Ramos (cell line): Measurements from ENCODE around the gene F9.
"Not testable (repeated sequence)": the region's sequence is repeated elsewhere in the genome, so short reads cannot be mapped to it uniquely, and the experiment has no call there.

ENCODE experiments used
- in situ Hi-C: fragments of 300-500 bp; cut with MboI; formaldehyde crosslinking; loops from one replicate; pipeline ENCODE4 v1.14.3; 2022; ENCODE audit warnings: low sequenced_read_pairs; ENCODE audit not compliant: unreplicated experiment

F9 gene

DNA sequence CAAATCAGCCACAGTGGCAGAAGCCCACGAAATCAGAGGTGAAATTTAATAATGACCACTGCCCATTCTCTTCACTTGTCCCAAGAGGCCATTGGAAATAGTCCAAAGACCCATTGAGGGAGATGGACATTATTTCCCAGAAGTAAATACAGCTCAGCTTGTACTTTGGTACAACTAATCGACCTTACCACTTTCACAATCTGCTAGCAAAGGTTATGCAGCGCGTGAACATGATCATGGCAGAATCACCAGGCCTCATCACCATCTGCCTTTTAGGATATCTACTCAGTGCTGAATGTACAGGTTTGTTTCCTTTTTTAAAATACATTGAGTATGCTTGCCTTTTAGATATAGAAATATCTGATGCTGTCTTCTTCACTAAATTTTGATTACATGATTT is at the start of gene F9:
Gene F9, plus strand, starts transcription at position 190 of the 400 bp plus-strand sequence. Its CDS starts 26 bp downstream, at position 216.
- in situ Hi-C loops, result no loop called here

DNA sequence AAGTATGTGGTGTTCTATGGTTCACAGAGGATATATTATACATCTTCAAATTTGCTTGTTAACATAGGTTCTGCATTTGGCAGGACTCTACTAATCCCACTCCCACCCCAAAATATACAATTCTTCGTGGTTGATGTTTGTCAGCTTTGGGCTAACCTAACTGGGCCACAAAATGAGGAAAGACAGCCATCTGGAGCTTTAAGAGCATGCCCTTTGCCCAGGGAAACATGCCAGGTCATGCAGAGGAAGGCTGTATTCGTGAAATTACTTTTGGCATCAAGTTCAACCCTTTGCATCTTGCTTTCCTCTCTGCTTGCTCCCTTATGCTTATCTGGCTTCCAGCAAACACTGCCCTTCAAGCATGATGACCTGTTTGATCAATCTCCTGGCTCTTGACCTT is 46.8 kb upstream of the F9 start:
- in situ Hi-C loops, result no loop called here

DNA sequence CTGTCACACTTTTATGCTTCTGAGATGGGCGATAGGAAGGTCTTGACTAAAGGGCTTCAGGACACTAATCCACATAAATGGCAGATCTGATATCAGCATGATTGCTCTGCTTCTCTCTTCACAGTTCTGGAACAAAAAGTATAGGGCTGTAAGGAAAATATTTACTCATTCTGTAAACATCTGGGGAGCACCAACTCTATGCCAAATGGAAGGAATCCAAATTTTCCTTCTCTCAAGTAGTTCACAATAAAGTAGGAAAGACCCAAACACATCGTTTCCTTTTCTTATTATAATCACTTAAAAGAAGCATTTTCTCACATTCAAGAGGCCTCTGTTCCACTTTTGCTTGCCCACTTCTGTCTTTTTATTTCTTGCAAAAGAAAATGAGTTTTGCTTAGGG is 45.9 kb upstream of the F9 start:
- in situ Hi-C loops, result no loop called here

DNA sequence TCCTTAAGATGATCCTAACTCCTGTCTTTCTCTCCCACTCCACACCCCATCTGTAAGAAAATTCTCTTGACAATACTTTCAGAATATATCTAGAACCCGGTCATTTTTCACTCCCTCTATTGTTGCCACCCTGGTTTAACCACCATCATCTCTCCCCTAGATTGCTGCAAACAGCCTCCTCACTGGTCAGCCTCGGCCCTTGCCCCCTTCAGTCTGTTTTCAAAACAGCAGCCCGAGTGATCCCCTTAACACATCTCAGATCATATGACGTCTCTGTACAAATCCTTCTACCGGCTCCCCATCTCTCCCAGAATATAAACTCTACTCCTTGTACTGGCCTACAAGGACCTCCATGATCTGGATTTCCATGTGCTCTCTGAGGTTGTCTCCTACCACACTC is 35.2 kb upstream of the F9 start:
- in situ Hi-C loops, result no loop called here

DNA sequence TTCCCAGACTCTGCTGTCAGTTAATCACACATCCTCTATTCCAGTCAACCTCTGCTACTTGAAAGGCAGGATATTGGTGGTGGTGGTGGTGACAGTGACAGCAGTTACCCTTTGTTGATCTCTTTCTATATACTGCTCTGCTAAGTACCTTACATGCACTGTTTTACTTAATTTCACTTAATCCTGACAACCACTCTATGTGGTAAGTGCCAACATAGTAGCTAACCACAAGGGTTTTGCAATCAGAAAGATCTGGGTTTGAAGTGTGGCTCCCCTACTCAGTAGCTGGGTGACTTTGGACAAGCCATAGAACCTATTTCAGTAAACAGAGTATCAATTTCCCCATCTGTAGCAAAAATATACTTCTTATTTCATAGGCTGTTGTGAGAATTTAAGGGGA is 24.2 kb upstream of the F9 start:
- in situ Hi-C loops, result no loop called here

DNA sequence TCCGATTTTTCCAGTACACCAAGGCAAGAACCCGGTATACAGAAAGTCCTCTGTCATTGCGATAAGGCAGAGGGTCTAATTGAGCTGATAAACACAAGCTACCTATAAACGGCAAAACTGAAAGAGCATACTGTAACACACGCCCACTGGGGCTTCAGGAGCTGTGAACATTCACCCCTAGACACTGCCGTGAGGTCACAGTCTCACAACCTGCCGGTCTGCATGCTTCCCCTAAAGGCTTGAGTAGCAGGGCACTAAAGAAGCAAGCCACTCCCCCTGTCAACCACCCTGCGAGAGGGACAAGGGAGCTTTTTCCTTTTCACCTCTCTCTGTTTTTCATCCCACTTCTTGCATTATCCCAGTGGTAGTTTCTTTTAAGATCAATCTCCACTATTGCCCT is 22.4 kb upstream of the F9 start:
- in situ Hi-C loops, result no loop called here

DNA sequence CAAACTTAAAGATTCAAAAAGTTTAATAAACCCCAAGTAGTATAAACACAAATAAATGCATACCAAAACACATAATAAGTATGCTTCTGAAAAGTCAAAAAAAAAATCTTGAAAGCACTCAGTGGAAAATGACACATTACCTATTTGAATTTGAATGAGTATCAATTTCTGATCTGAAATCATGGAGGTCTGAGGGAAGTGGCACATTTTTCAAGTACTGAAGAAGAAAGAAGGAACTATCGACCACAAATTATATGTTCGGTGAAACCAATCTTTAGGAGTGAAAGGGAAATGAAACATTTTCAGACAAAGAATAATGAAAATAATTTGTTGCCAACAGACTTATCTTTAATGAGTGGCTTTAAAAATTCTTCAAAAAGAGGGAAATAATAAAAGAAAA is 12.1 kb upstream of the F9 start:
- in situ Hi-C loops, result no loop called here

DNA sequence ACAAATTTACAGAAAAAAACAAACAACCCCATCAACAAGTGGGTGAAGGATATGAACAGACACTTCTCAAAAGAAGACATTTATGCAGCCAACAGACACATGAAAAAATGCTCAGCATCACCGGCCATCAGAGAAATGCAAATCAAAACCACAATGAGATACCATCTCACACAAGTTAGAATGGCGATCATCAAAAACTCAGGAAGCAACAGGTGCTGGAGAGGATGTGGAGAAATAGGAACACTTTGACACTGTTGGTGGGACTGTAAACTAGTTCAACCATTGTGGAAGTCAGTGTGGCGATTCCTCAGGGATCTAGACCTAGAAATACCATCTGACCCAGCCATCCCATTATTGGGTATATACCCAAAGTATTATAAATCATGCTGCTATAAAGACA is 1.7 kb upstream of the F9 start:
- in situ Hi-C loops, result not testable (repeated sequence)

DNA sequence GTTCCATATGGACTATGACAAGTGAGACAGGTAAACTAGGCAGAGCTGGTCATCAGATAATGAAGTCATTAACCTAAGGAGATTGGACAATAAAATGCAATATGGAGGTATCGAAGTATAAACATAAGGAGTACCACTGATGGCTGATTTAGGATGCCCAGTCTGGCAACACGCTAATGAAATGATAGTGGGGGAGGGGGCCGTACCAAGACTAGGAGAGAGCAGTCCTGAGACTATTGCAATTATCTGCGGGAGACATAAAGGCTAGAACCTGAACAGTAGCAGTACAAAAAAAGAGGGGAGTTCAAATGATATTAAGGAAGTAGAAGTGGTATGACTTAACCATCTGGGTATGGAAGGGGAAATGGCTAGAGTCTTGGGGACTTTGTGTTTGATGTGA is 2.3 kb downstream of the F9 start:
- in situ Hi-C loops, result no loop called here

DNA sequence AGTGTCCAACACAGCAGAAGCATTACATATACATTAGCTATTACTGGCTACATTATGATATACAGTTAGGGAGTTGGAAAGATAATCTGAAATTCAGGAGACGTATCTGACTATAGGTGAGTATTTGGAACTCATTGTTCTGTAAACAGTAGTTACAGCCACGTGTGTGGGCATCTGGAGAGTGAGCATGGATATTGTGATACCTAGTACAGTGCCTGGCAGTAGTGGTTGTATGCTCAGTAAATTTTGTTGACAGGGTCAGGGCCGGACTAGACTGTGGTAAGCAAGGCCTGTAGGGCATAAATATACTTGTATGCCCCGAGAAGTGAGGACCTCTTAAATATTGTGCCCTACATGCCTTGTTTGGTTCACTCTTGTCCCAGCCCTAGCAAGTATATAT is 2.9 kb downstream of the F9 start:
- in situ Hi-C loops, result no loop called here

DNA sequence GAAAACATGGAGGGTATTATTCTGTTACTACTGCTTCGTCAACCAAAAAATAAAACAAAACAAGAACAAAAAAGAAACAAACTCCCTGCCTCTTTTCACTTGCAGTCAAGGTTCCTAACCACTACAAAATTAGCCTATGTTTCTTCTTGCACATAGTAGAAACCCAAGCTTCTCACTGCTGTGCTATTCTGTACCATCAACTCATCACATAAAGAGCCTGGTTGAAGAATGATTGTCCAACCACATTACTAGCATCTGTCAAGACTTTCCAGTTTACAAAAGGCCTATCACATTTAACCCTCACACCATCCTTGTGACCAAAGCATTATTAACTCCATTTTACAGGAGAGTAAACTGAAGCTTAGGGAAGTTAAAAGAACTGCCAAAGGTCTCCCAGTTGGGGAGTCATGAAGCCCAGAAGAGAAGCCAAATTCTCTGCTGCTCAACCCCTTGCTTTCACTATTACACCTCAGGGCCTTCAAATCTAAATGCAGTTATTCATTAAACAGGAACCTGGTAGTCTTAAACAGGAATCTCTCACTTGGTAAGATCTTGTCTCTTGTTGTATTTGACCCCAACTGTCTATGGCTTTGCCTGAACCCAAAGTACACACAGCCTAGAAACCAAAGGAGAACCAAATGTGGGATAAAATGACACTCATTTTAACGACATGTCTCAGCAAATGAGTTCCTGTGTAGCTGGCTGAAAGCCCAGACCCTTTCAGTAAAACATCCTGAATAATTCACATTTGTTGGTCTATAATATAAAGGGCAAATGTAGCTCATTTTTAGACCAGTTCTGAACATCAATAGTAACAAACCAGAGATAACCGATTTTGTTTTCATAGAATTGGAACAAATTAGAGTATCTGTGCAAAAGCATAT is 8.6 kb downstream of the F9 start:
- in situ Hi-C loops, result no loop called here

DNA sequence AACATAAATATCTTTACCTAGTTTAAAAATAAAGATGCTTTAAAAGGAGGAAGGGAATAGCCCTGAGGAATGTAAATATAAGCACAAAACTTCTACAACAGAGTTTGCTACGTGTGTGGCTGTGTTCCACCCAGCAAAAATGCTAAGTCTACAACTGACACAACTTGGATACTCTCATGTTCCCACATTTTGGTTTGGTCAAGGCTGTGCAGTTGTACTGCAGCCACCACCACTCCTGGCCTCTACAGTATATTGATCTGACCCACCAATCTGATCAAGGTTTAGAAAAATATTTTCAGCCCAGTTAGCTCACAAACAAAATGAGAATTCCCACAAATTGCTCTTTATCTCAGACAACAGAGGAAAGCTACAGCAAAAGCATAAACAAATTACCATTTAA is 12.1 kb downstream of the F9 start:
- in situ Hi-C loops, result no loop called here

DNA sequence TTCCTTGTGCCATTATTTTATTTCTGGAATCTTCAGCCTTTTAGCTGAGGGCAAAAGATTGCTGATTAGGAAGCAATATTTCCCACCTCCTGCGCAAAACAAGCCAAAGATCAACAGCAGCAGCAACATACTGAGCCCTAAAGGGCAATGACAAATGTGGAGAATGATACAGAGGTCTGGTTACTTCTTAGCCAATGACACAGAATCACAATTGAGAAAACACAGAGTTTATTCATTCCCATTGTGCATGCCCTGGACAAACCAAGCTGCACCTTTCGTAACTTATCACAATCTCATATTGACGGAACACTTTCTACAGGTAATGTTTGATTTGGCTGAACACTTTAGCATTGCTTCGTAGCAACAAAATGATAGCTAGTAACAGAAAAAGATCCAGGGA is 13.4 kb downstream of the F9 start:
- in situ Hi-C loops, result no loop called here

DNA sequence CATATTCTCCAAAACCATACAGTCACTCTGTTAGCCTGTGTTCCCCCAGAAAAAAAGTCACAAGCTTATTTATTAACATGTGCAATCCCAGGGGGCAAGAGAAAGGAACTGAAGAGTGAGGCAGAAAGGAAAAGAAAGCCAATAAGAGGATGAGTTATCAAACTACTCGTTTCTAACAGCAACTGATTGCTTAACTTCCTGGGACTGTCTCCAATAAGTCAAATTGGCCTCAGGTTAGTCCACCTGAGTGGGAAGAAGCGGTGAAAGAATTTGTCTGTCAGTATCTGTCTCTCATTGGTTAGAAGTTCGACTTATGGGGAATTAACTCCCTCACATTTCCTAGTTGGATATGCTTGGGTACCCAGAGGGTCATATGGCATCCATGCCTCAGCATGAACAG is 14.1 kb downstream of the F9 start:
- in situ Hi-C loops, result no loop called here

DNA sequence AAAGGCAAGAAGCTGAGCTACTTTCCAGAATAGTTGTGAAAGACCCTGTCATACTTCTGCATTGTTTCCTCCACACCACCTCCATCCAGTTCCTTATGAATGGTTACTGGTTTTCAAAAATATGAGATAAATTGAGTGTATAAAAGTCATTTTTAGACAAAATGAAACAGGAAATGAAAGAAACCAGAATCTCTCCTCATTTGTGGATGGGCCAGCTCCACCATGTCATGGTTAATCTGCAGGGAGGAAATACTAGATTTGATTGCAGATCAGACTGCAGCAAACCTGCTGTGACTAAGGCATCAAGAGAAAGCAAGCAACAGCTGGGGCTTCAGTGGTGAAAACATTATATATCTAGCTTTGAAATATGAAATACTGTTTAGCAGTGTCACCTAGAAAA is 23.8 kb downstream of the F9 start:
- in situ Hi-C loops, result loop anchor here (25.0 kb wide), 1 partner anchor 792 kb away; no protein-coding TSS in a partner anchor

DNA sequence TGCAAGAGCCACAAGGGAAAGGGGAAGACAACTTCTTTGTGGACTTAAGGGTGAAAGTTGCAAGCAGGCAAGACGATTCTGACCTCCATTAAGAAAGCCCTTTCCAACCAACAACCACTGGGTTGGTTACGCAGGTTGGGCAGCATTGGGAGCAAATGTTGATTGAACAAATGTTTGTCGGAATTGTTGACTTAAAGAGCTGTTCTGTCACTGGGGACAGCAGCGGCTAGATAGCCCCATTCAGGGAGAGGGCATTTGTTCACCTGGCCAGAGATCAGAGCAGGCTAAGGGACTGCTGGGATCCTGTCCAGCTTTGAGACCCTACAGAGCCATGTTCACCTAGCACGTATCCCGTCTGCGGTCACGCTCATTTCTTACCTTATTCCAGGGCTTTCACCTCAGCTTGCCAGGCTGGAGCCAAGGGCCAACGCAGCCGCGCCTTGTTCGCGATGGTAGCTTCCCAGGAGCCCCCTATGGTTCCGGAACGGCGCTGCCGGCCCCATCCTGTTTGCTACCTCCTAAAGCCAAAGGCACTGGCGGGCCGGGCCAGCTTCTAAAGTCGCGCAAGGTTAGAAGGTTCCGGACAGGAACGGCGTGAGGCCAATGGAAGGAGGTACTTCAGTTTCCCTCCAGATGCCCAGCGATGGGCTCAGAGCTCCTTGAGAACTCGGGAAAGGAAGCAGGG is 24.6 kb downstream of the F9 start:
- in situ Hi-C loops, result loop anchor here (25.0 kb wide), 1 partner anchor 793 kb away; no protein-coding TSS in a partner anchor

DNA sequence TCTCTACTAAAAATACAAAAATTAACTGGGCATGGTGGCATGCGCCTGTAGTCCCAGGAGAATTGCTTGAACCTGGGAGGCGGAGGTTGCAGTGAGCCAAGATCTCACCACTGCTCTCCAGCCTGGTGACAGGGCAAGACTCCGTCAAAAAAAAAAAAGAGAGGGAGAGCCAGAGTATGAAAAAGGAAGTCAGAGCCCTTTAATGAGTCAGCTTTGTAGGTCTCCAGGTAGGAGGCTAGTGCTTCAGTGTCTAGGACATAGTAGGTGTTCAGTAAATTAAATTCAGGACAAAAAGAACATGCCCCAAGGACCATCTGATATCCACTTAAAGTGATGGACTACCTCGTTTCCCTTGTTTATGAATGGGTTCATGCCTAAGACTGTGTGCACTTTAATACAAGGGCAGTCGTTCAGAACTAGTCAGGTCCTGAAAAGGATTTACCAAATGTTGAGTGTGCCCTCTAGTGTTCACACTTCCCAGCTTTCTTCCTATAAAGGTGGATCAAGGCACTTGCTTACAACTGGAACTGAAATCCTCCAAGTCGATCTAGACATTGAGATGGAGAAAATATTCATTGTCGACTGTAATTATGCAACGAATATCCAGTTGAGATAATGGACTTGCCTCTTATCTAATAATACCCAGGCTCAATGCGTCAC is 29.0 kb downstream of the F9 start:
- in situ Hi-C loops, result loop anchor here (25.0 kb wide), 1 partner anchor 797 kb away; no protein-coding TSS in a partner anchor

DNA sequence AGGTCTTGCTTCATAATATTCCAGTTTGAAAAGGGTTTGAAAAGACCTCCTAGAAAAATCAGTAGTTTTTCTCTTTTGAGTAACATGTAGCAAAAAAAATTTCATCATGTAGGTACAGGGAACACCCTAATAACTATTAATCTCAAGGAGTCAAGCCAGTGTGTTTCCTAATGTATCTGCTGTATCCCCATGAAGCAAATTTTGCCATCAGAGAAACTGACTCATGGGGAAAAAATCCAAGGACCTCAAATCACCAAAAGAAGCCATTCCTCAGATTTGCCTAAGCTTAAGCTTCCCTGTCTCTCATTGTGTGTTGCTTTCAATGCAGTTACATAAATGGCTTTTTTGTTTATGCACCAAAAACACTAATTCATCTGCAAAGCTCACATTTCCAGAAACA is 29.7 kb downstream of the F9 start:
- in situ Hi-C loops, result loop anchor here (25.0 kb wide), 1 partner anchor 798 kb away; no protein-coding TSS in a partner anchor

DNA sequence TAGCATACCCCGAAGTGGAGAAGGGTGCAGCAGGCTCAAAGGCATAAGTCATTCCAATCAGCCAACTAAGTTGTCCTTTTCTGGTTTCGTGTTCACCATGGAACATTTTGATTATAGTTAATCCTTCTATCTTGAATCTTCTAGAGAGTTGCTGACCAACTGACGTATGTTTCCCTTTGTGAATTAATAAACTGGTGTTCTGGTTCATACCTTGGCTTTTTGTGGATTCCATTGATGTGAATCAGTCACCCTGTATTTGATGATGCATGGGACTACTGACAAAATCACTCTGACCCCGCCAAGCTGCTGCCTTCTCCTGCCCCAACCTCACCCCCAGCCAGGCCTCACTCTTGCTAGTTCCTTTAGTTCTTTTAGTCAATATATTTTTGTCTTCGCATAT is 32.7 kb downstream of the F9 start:
- in situ Hi-C loops, result loop anchor here (25.0 kb wide), 1 partner anchor 801 kb away; no protein-coding TSS in a partner anchor

DNA sequence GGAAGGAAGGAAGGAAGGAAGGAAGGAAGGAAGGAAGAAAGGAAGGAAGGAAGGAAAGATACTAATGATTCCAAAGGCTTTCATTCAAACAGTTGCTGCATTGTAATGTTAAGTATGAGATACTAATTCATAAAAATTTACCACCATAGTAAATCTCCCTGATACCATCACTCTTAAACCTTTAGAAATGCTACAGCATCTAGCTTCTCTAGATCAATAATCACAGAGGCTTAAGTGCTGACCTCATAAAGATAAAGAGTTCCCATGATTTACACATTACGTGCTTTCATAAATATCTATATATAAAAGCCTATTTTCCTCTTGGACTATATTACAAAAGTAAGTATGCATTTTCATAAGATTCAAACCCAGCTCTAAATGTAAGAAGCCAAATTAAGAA is 36.4 kb downstream of the F9 start:
- in situ Hi-C loops, result loop anchor here (25.0 kb wide), 1 partner anchor 805 kb away; no protein-coding TSS in a partner anchor

DNA sequence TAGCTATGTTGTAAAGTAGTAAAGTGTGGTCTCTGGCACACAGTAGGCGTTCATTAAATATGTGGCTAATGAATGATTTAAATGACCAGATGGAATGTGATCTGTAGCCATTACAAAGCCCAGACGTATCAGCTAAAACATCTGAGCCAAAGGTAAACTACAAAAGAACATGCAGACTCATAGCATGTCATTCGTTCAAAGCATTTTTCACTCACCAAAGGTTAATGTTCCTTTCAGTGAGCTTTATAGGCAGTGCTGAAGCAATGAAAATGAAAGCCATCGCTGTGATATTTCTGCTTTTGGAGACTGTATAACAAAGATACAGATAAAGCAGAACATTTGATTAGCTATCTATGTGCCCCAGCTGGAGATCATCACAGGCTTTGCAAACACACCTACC is 50.5 kb downstream of the F9 start:
- in situ Hi-C loops, result no loop called here
